ENCODE data around the gene ZCCHC14.

The ZCCHC14 gene

GRCh38 chr16:87409153-87409552, 83.7 kb downstream of the ZCCHC14 start:
- Histone ChIP-seq H3K27me3 (replicated peaks; ENCODE audit: control insufficient read depth, insufficient read depth, low read length) (no peaks in the 10 kb centered on the region), H3K36me3 (ENCODE audit: control insufficient read depth, insufficient read depth, low read length) (peaks cover 6% of the 10 kb centered on the region), H3K4me3 (replicated peaks; ENCODE audit: low read depth, low read length) (no peak overlapping the region)
- TF ChIP-seq CTCF (IDR thresholded peaks at IDR 0.05; ENCODE audit: insufficient read depth, low read length, poor library complexity, severe bottlenecking), result no peak
- no peak for DNase-seq (ENCODE audit: extremely low read depth, insufficient read length)

GRCh38 chr16:87407511-87408112, 85.2 kb downstream of the ZCCHC14 start:
- H3K4me3 ChIP-seq (replicated peaks; ENCODE audit: low read depth, low read length), result no peak overlapping the region
- peaks cover 6% of the 10 kb centered on the region for H3K36me3 ChIP-seq (ENCODE audit: control insufficient read depth, insufficient read depth, low read length)
- DNase-seq (ENCODE audit: extremely low read depth, insufficient read length), result peak; percentile 65
- no peak for TF ChIP-seq CTCF (IDR thresholded peaks at IDR 0.05; ENCODE audit: insufficient read depth, low read length, poor library complexity, severe bottlenecking)
- no peaks in the 10 kb centered on the region for H3K27me3 ChIP-seq (replicated peaks; ENCODE audit: control insufficient read depth, insufficient read depth, low read length)

DNA sequence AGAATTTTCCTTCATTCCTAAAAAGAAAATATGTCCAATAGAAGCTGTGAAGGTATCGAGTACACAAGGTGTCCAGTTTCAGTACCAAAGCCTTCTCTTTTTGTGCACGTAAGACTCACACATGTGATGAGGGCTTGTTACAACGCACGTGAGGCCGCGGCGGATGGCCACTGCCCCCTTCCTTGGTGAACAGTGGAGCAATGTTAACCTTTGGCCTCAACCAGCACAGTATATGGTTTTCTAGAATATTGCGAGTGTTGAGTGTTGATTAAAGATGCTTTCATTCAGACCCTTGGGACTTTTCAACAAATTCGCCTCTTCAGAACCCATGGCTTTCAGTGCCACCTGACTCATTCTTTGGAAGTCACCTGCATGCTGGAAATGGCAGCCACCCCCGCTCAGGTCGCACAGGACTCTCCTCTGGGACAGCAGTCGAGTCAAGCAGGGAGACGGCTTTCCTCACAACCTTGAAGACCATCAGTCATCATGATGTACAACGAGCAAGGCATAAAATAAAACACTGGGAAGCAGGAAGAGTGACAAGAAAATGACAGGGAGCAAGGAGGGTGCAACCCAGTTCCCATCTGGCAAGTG, 86.2 kb downstream of the ZCCHC14 start:
- Histone ChIP-seq H3K4me3 (replicated peaks; ENCODE audit: low read depth, low read length) (no peak overlapping the region), H3K36me3 (ENCODE audit: control insufficient read depth, insufficient read depth, low read length) (peaks cover 6% of the 10 kb centered on the region), H3K27me3 (replicated peaks; ENCODE audit: control insufficient read depth, insufficient read depth, low read length) (no peaks in the 10 kb centered on the region)
- DNase-seq (ENCODE audit: extremely low read depth, insufficient read length), result no peak
- no peak for TF ChIP-seq CTCF (IDR thresholded peaks at IDR 0.05; ENCODE audit: insufficient read depth, low read length, poor library complexity, severe bottlenecking)

DNA sequence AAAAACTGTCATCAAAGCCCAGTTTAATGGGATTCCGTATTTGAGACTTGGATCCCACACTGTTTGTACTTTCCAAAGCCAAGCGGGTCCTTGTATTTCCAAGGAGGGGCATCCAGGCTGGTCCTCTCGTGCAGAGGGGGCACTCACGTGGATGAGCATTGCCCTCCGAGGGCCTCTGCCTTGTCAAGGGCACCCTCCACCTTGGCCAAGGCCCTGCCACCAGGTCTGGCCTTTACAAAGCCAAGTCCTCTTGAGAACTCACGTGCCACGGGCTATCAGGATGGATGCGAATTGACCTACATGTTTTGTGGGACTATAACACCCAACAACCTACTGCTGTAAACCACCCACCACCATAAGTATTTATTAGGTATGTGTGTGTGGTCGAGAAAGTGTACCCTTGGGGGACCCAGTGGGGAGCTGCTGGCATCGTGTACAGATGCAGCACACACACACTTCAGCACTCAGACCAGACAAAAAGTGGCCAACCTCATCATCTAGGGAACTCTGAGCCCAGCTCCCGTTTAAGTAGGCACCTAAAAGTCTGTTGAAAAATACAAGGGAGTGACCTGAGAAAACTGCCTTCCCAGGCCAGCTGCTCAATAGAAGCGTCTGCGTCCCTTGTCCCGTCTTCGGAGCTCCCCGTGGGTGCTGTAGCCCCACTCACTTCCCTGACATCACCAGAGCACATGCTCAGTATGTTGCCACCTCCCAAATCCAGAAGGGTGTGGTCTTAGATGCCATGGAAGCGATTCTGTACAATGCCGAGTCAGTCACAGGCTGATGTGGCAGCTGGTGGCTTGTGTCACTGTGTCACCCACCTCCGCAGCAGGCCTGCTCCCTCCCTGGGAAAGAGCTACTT, 87.8 kb downstream of the ZCCHC14 start:
- Histone ChIP-seq H3K4me3 (replicated peaks; ENCODE audit: low read depth, low read length) (no peak overlapping the region), H3K27me3 (replicated peaks; ENCODE audit: control insufficient read depth, insufficient read depth, low read length) (no peaks in the 10 kb centered on the region), H3K36me3 (ENCODE audit: control insufficient read depth, insufficient read depth, low read length) (peaks cover 6% of the 10 kb centered on the region)
- no peak for DNase-seq (ENCODE audit: extremely low read depth, insufficient read length)
- no peak for TF ChIP-seq CTCF (IDR thresholded peaks at IDR 0.05; ENCODE audit: insufficient read depth, low read length, poor library complexity, severe bottlenecking)

DNA sequence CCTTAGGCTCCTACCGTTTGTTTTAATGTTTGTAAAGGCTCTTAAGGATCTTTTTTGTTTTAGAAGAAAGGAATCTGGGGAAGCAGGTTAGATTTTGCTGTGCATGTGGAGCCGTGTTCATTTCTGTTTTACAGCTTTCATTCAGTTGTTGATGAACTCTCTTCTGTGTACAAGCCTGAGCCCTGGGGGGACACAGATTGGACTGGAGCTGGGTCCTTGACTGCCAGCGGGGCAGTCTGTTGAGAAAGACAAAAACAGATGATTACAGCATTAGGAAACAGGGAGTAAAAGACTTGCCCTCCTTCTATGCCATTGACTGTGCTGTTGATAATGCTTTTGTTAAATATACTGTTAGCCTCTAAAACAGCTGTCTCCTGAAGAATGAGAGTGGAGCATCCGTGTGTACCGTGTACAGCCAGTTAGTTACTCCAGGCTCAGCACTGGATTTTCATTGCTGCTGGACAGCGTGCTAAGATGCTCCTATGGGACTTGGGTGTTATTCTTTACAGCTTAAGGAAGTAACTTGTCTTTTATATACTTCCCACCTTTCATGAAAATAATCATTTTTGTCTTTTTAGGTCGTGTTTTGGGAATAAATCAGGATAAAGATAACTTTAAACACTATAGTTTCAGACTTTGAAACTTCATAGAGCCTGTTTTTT, 97.5 kb downstream of the ZCCHC14 start:
- no peak for TF ChIP-seq CTCF (IDR thresholded peaks at IDR 0.05; ENCODE audit: insufficient read depth, low read length, poor library complexity, severe bottlenecking)

More for the DNA sequence above, 97.5 kb downstream of the ZCCHC14 start:
- H3K36me3 ChIP-seq (ENCODE audit: control insufficient read depth, insufficient read depth, low read length), result peaks cover 6% of the 10 kb centered on the region
- H3K27me3 ChIP-seq (replicated peaks; ENCODE audit: control insufficient read depth, insufficient read depth, low read length), result no peaks in the 10 kb centered on the region
- no peak for DNase-seq (ENCODE audit: extremely low read depth, insufficient read length)
- no peak overlapping the region for H3K4me3 ChIP-seq (replicated peaks; ENCODE audit: low read depth, low read length)

All from GM06990 (cell line).